GM12878 (cell line): ENCODE results near the gene PSIP1. TPM values are rescaled to one million over a fixed set of nuclear protein-coding genes. Genes with fewer than 3 reads are reported as not detected.

ENCODE experiments used
- BACH1 ChIP-seq: fragments of 450-650 bp; IDR thresholded peaks from 2 replicates; pipeline ENCODE4 v1.6.1; 2017; ENCODE audit warnings: mild to moderate bottlenecking, borderline replicate concordance
- BCL11A ChIP-seq: IDR thresholded peaks from 2 replicates; pipeline ENCODE4 v1.6.1; 2011; ENCODE audit warnings: low read depth, low read length
- BCL3 ChIP-seq: IDR thresholded peaks from 2 replicates; pipeline ENCODE4 v1.6.1; 2011; ENCODE audit warnings: borderline replicate concordance, low read depth, mild to moderate bottlenecking, moderate library complexity, low read length; ENCODE audit not compliant: insufficient read depth, poor library complexity, severe bottlenecking
- BMI1 ChIP-seq: fragments of 450-650 bp; IDR thresholded peaks from 2 replicates; pipeline ENCODE4 v1.6.1; 2016; ENCODE audit warnings: mild to moderate bottlenecking, moderate library complexity, borderline replicate concordance
- BRCA1 ChIP-seq: IDR thresholded peaks from 2 replicates; pipeline ENCODE4 v1.6.1; 2011; ENCODE audit warnings: low read depth, low read length, improper control_type of control experiment
- CREM ChIP-seq: IDR thresholded peaks from 2 replicates; pipeline ENCODE4 v1.6.1; 2014; ENCODE audit warnings: antibody characterized with exemption, low read depth
- EED ChIP-seq: sonication (generic); IDR thresholded peaks from 2 replicates; pipeline ENCODE4 v1.6.1; 2016; ENCODE audit warnings: antibody characterized with exemption, low read depth
- EP300 ChIP-seq, 2 experiments: fragments of 150-350 bp in 1 of 2; IDR thresholded peaks; 2 replicates each; pipeline ENCODE4 v1.6.1; 2011 to 2012; ENCODE audit warnings: low read depth in 2 of 2, low read length in 2 of 2, borderline replicate concordance in 1 of 2, improper control_type of control experiment in 1 of 2, inconsistent platforms in 1 of 2; ENCODE audit not compliant: control insufficient read depth in 1 of 2
- FOXM1 ChIP-seq: IDR thresholded peaks from 2 replicates; pipeline ENCODE4 v1.6.1; 2012; ENCODE audit warnings: low read depth, mild to moderate bottlenecking, inconsistent platforms, low read length, moderate library complexity
- IRF4 ChIP-seq: IDR thresholded peaks from 2 replicates; pipeline ENCODE4 v1.6.1; 2011; ENCODE audit warnings: low read depth, low read length
- MEF2B ChIP-seq: fragments of 450-650 bp; IDR thresholded peaks from 2 replicates; pipeline ENCODE4 v1.6.1; 2018; ENCODE audit warnings: mild to moderate bottlenecking, moderate library complexity; ENCODE audit not compliant: partially characterized antibody, poor library complexity, severe bottlenecking
- MXI1 ChIP-seq: fragments of 150-350 bp; IDR thresholded peaks from 2 replicates; pipeline ENCODE4 v1.6.1; 2011; ENCODE audit warnings: low read depth, mild to moderate bottlenecking, inconsistent platforms, low read length, improper control_type of control experiment
- NFYB ChIP-seq: IDR thresholded peaks from 2 replicates; pipeline ENCODE4 v1.6.1; 2011; ENCODE audit warnings: low read depth, mild to moderate bottlenecking, low read length, improper control_type of control experiment, moderate library complexity; ENCODE audit not compliant: insufficient read depth
- RBBP5 ChIP-seq: fragments of 200-600 bp; sonication (generic); conservative IDR thresholded peaks from 2 replicates; pipeline ENCODE4 v1.6.1; 2016
- RELB ChIP-seq: fragments of 450-650 bp; IDR thresholded peaks from 2 replicates; pipeline ENCODE4 v1.6.1; 2017; ENCODE audit warnings: low read depth, mild to moderate bottlenecking, moderate library complexity
- RUNX3 ChIP-seq: IDR thresholded peaks from 2 replicates; pipeline ENCODE4 v1.6.1; 2012; ENCODE audit warnings: low read length, inconsistent platforms
- SMARCA5 ChIP-seq: fragments of 450-650 bp; IDR thresholded peaks from 2 replicates; pipeline ENCODE4 v1.6.1; 2017; ENCODE audit warnings: mild to moderate bottlenecking
- SMC3 ChIP-seq: IDR thresholded peaks from 2 replicates; pipeline ENCODE4 v1.6.1; 2011; ENCODE audit warnings: low read length, improper control_type of control experiment, borderline replicate concordance
- SP1 ChIP-seq: IDR thresholded peaks from one replicate; pipeline ENCODE4 v1.6.1; 2011; ENCODE audit warnings: low read depth, low read length
- STAT1 ChIP-seq: fragments of 450-650 bp; conservative IDR thresholded peaks from 2 replicates; pipeline ENCODE4 v1.6.1; 2014; ENCODE audit warnings: antibody characterized with exemption, mild to moderate bottlenecking
- TCF7 ChIP-seq: IDR thresholded peaks from 2 replicates; pipeline ENCODE4 v1.6.1; 2014; ENCODE audit warnings: antibody characterized with exemption, borderline replicate concordance
- ZBED1 ChIP-seq: IDR thresholded peaks from 2 replicates; pipeline ENCODE4 v1.6.1; 2016; ENCODE audit warnings: borderline replicate concordance
- ZBTB11 ChIP-seq: fragments of 450-650 bp; formaldehyde crosslinking; IDR thresholded peaks from 2 replicates; pipeline ENCODE4 v1.5.0; 2022; ENCODE audit warnings: mild to moderate bottlenecking, missing genetic modification characterization
- ZNF217 ChIP-seq: fragments of 450-650 bp; IDR thresholded peaks from 2 replicates; pipeline ENCODE4 v1.6.1; 2017; ENCODE audit warnings: antibody characterized with exemption, mild to moderate bottlenecking
- ZNF24 ChIP-seq: fragments of 450-650 bp; IDR thresholded peaks from 2 replicates; pipeline ENCODE4 v1.6.1; 2017; ENCODE audit warnings: antibody characterized with exemption, mild to moderate bottlenecking
- ZZZ3 ChIP-seq: IDR thresholded peaks from 2 replicates; pipeline ENCODE4 v1.6.1; 2011; ENCODE audit warnings: low read depth; ENCODE audit not compliant: control insufficient read depth, insufficient read length
- polyA plus RNA-seq, 11 experiments: library from polyadenylated mRNA; depleted of rRNA in 4 of 11; unstranded in 6 of 11; stranded (reverse) in 5 of 11; fragments of >200 nt; fragmentation: Nextera tagmentation in 4 of 11; fragmentation: Illumina TruSeq in 1 of 11; extraction: Ambion mirVana in 4 of 11; extraction: Trizol in 1 of 11; gene quantifications; 1 replicate in 1 of 11; 2 replicates in 10 of 11; pipeline versions ENCODE4 v1.2.1 to v1.2.3, GENCODE V29; 2011 to 2016; ENCODE audit warnings: inconsistent platforms in 2 of 11, missing spikeins in 2 of 11, low read depth in 1 of 11
- total RNA-seq, 4 experiments: library from RNA; depleted of rRNA in 3 of 4; stranded (reverse); fragments of >200 nt in 3 of 4; fragmentation: Illumina TruSeq in 1 of 4; extraction: Trizol in 1 of 4; gene quantifications; 2 replicates each; pipeline versions ENCODE4 v1.2.1 to v1.2.3, GENCODE V29; 2013 to 2021

The PSIP1 gene
- total and polyA plus RNA-seq, 10 of the 15 experiments (the other 5 are each of a cell fraction or from before 2014, with no cell fraction given), result 75.5 to 299 (median 173) TPM

GRCh38 chr9:15529566-15530324 lies 19.0 kb upstream of the PSIP1 start (continued):
- no peak for TF ChIP-seq SMC3
- no peak for TF ChIP-seq SMARCA5
- peak; percentile 63 to 64; a peak in 3 of 4 replicates for TF ChIP-seq EP300 (IDR thresholded peaks at IDR 0.05; ENCODE audit: borderline replicate concordance in 1 of 2, control insufficient read depth in 1 of 2, low read depth in 2 of 2, low read length in 2 of 2)
- peak; percentile 91 for TF ChIP-seq RELB
- peak; percentile 84 for TF ChIP-seq RUNX3
- no peak for TF ChIP-seq ZZZ3
- peak; percentile 67; the same call in 1 of the 2 replicates for TF ChIP-seq CREM
- no peak for TF ChIP-seq BACH1
- TF ChIP-seq ZBED1, result peak; percentile 73
- TF ChIP-seq SP1, result peak; percentile 27
- no peak for TF ChIP-seq ZBTB11
- TF ChIP-seq MXI1, result no peak
- no peak for TF ChIP-seq BRCA1
- no peak for TF ChIP-seq RBBP5
- peak; percentile 91; the same call in 1 of the 2 replicates for TF ChIP-seq TCF7
- peak; percentile 79 for TF ChIP-seq EED
- TF ChIP-seq ZNF24, result 0 out of 2 replicates have a peak, but pooled peaks have one; percentile 16
- TF ChIP-seq ZNF217, result no peak
- no peak for TF ChIP-seq STAT1
- TF ChIP-seq NFYB, result peak; percentile 71
- TF ChIP-seq BCL11A, result peak; percentile 68
- peak; percentile 87 for TF ChIP-seq BCL3
- peak; percentile 66; the same call in 1 of the 2 replicates for TF ChIP-seq BMI1
- peak; percentile 79 for TF ChIP-seq MEF2B
- 0 out of 2 replicates have a peak, but pooled peaks have one; percentile 40 for TF ChIP-seq IRF4
- TF ChIP-seq FOXM1, result peak; percentile 87
